GM12873 (cell line): ENCODE results near the gene TMEM255B.

Experiments
- CTCF ChIP-seq: IDR thresholded peaks from 2 replicates; pipeline ENCODE4 v1.5.1; 2012; ENCODE audit warnings: low read depth, mild to moderate bottlenecking, moderate library complexity, low read length, control low read depth; ENCODE audit not compliant: insufficient read depth; ENCODE audit errors: missing control alignments

Gene TMEM255B

GRCh38 chr13:113815151-113816058 is 56.4 kb downstream of the TMEM255B start:
- no peak for TF ChIP-seq CTCF

GRCh38 chr13:113816254-113816929 is 57.4 kb downstream of the TMEM255B start:
- TF ChIP-seq CTCF, result no peak

GRCh38 chr13:113816946-113817859 is 58.2 kb downstream of the TMEM255B start:
- peak; percentile 87 for TF ChIP-seq CTCF

- no peak for TF ChIP-seq CTCF
Observed at GRCh38 chr13:113817860-113818691, 59.0 kb downstream of the TMEM255B start.

GRCh38 chr13:113818700-113819295 is 59.8 kb downstream of the TMEM255B start:
- TF ChIP-seq CTCF, result no peak

- TF ChIP-seq CTCF, result no peak
Observed at GRCh38 chr13:113819341-113819730, 60.3 kb downstream of the TMEM255B start.
